ENCODE results near the gene LEMD2. TPM values are rescaled to one million over a fixed set of nuclear protein-coding genes. Genes with fewer than 3 reads are reported as not detected.

The LEMD2 gene
- total and polyA plus RNA-seq, 2 of the 4 experiments (the other 2 are of a cell fraction) = 26.5 to 43.6 TPM

GRCh38 chr6:33722103-33722623, 66.8 kb downstream of the LEMD2 start:
- CTCF ChIA-PET = interaction anchor here (0.9 kb wide), 1 partner anchor 23 kb away, joined by 3 read pairs; no protein-coding TSS in a partner anchor
- ATAC-seq (ENCODE audit: low read depth) (no peak), DNase-seq (no peak)
- Histone ChIP-seq H3K4ac (ENCODE audit: low read depth, low read length) (no peak overlapping the region), H3K4me3 (ENCODE audit: insufficient read depth, low read depth, low read length) (no peak overlapping the region), H2AK5ac (ENCODE audit: low read depth, low read length) (no peak overlapping the region), H3K18ac (ENCODE audit: low read depth, low read length) (no peak overlapping the region), H3K9ac (ENCODE audit: low read depth, low read length) (no peak overlapping the region), H3K36me3 (ENCODE audit: control insufficient read depth, insufficient read depth, low read length) (no peaks in the 10 kb centered on the region), H2BK15ac (ENCODE audit: low read depth, low read length) (no peak overlapping the region), H3K27ac (ENCODE audit: insufficient read depth, low read length) (no peak overlapping the region), H3K14ac (replicated peaks; ENCODE audit: low read depth, low read length) (no peak overlapping the region), H4K8ac (ENCODE audit: low read depth in 2 of 2, low read length in 2 of 2) (no peak overlapping the region), H2AFZ (replicated peaks; ENCODE audit: low read length, poor library complexity) (no peak overlapping the region), H3K79me1 (ENCODE audit: low read depth in 1 of 2, low read length in 2 of 2) (no peaks in the 10 kb centered on the region), H3K4me1 (ENCODE audit: control insufficient read depth, insufficient read depth, low read length) (no peaks in the 10 kb centered on the region), H2BK5ac (ENCODE audit: low read depth, low read length, poor library complexity, severe bottlenecking) (no peak overlapping the region), H3K9me3 (ENCODE audit: control insufficient read depth, insufficient read depth, low read length) (no peaks in the 10 kb centered on the region), H2BK20ac (ENCODE audit: low read depth, low read length) (no peak overlapping the region), H2BK120ac (ENCODE audit: low read depth, low read length) (no peak overlapping the region), H3K27me3 (ENCODE audit: control insufficient read depth, insufficient read depth, low read length) (peaks cover 60% of the 10 kb centered on the region), H3K56ac (ENCODE audit: extremely low read depth, insufficient read depth, low read length) (no peak overlapping the region), H3K23ac (ENCODE audit: low read depth, low read length) (no peak overlapping the region), H4K91ac (ENCODE audit: insufficient read depth, low read depth, low read length) (no peak overlapping the region), H2AK9ac (replicated peaks; ENCODE audit: low read depth, low read length, poor library complexity) (no peak overlapping the region), H3K9me1 (ENCODE audit: insufficient read depth, low read length) (no peaks in the 10 kb centered on the region), H4K5ac (ENCODE audit: low read depth, low read length) (no peak overlapping the region), H4K20me1 (ENCODE audit: insufficient read depth, low read length) (no peaks in the 10 kb centered on the region), H3K4me2 (ENCODE audit: low read depth, low read length) (no peak overlapping the region)
- no peak for TF ChIP-seq MXI1 (IDR thresholded peaks at IDR 0.05; ENCODE audit: borderline replicate concordance, low read depth, low read length)
- TF ChIP-seq NFE2L2 (IDR thresholded peaks at IDR 0.05; ENCODE audit: low read depth, low read length) = no peak
- TF ChIP-seq FOS (IDR thresholded peaks at IDR 0.05; ENCODE audit: low read depth, low read length) = no peak
- no peak for TF ChIP-seq USF2 (IDR thresholded peaks at IDR 0.05; ENCODE audit: low read depth, low read length)
- no peak for TF ChIP-seq CHD1 (IDR thresholded peaks at IDR 0.05; ENCODE audit: low read depth, low read length)
- no peak for TF ChIP-seq SMC3 (IDR thresholded peaks at IDR 0.05; ENCODE audit: low read depth, low read length)
- dilution Hi-C loops (cut with HindIII; ENCODE audit: low sequenced_read_pairs, unreplicated experiment) (no loop called here), intact Hi-C loops (cut with micrococcal nuclease) (no loop called here), in situ Hi-C loops (cut with MboI; ENCODE audit: low sequenced_read_pairs) (no loop called here)
- POLR2A ChIA-PET (ENCODE audit: unreplicated experiment) = interaction anchor here (1.0 kb wide), 1 partner anchor 11 kb away, joined by 3 read pairs; the partner anchor contains the start of gene UQCC2
- no TSS peak for BruUV-seq (replicated peaks)
- 49% methylated on average over 2 of the region's 5 CpGs; no CpG with 5 or more reads in 1 of the 2 experiments for WGBS, 2 experiments (ENCODE audit: extremely low coverage in 2 of 2, insufficient read length in 1 of 2)
